ENCODE data around the gene MOXD1. TPM values are rescaled to one million over a fixed set of nuclear protein-coding genes. Genes with fewer than 3 reads are reported as not detected.

The MOXD1 gene
- total RNA-seq, 4 donors from 2014 or later, result 27.6 to 260 (median 58.9) TPM

DNA sequence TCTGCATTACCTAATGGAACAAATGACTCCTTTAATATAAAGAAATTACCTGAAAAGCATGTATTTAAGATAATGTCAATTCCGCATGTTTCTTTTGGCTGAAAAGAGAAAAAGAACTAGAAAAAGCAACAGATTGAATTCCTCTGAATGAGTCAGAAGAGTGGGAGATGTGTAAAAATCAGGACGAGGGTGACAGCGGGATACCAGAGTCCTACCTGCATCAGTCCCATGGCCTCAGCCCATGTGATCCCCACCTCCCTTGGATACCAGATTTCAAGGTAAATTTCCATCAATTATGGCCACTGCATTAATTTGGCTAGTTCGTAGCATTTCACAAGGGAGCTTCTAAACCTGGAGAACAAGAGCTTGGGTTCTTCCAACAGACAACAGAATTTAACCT is 10.0 kb upstream of the MOXD1 start:
- intact Hi-C loops (cut with DNase I; ENCODE audit: low total_unique reads), result no loop called here
- Histone ChIP-seq H3K4me1 (no peaks in the 10 kb centered on the region), H3K9me3 (no peaks in the 10 kb centered on the region), H3K36me3 (no peaks in the 10 kb centered on the region), H3K4me3 (no peak overlapping the region), H3K27ac (no peak overlapping the region), H3K27me3 (no peaks in the 10 kb centered on the region)
- TF ChIP-seq, protein P1, sequence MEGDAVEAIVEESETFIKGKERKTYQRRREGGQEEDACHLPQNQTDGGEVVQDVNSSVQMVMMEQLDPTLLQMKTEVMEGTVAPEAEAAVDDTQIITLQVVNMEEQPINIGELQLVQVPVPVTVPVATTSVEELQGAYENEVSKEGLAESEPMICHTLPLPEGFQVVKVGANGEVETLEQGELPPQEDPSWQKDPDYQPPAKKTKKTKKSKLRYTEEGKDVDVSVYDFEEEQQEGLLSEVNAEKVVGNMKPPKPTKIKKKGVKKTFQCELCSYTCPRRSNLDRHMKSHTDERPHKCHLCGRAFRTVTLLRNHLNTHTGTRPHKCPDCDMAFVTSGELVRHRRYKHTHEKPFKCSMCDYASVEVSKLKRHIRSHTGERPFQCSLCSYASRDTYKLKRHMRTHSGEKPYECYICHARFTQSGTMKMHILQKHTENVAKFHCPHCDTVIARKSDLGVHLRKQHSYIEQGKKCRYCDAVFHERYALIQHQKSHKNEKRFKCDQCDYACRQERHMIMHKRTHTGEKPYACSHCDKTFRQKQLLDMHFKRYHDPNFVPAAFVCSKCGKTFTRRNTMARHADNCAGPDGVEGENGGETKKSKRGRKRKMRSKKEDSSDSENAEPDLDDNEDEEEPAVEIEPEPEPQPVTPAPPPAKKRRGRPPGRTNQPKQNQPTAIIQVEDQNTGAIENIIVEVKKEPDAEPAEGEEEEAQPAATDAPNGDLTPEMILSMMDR (IDR thresholded peaks at IDR 0.05), result no peak
- no peak for TF ChIP-seq POLR2A (IDR thresholded peaks at IDR 0.05)
- no peak for DNase-seq

GRCh38 chr6:132410830-132411229 is 9.6 kb upstream of the MOXD1 start:
- no peaks in the 10 kb centered on the region for H3K9me3 ChIP-seq
- H3K36me3 ChIP-seq, result no peaks in the 10 kb centered on the region
- DNase-seq, result no peak
- no peak overlapping the region for H3K27ac ChIP-seq
- no peaks in the 10 kb centered on the region for H3K4me1 ChIP-seq
- H3K4me3 ChIP-seq, result no peak overlapping the region
- intact Hi-C loops (cut with DNase I; ENCODE audit: low total_unique reads), result no loop called here
- H3K27me3 ChIP-seq, result no peaks in the 10 kb centered on the region
- TF ChIP-seq, protein P1 (IDR thresholded peaks at IDR 0.05), result no peak
- TF ChIP-seq POLR2A (IDR thresholded peaks at IDR 0.05), result no peak

DNA sequence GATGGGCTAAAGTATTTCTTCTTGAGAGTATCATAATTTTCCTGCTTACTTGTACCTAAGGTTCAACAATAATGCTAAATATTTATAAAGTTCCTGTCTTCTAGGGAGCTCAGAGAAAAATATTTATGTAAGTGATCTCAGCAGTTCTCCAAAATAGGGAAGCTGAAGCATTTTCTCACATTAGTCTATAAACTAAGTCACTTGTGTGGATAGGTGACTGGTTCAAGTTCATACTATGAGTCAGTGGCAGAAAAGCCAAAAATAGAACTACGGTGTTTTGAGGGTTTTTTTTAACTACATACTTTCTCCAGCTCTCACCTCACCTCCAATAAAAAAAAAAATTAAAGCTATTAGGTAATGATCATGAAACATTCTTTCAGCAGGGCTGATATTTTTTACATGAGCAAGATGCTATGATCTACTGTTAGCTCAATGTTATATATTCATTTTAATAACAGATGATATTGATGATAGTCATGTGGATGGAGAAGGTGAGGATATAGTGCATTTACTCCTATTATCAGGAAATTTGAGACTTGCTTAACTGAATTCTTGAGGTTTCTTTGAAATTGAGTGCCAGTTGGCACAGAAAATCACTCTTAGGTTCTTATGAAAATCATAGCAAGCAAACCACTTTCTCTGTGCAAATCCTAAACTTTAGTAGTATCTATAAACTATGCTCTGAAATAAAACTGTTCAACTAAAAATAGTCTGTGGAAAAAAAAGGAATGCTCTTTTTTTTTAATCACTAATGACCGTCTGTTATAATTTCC is 4.1 kb upstream of the MOXD1 start:
- no peaks in the 10 kb centered on the region for H3K4me1 ChIP-seq
- H3K27ac ChIP-seq, result no peak overlapping the region
- H3K4me3 ChIP-seq, result no peak overlapping the region
- intact Hi-C loops (cut with DNase I; ENCODE audit: low total_unique reads), result no loop called here
- no peak for DNase-seq
- no peak for TF ChIP-seq POLR2A (IDR thresholded peaks at IDR 0.05)
- TF ChIP-seq, protein P1 (IDR thresholded peaks at IDR 0.05), result no peak
- no peaks in the 10 kb centered on the region for H3K27me3 ChIP-seq
- H3K9me3 ChIP-seq, result no peaks in the 10 kb centered on the region
- H3K36me3 ChIP-seq, result no peaks in the 10 kb centered on the region

- H3K9me3 ChIP-seq, result no peaks in the 10 kb centered on the region
- no peak overlapping the region for H3K27ac ChIP-seq
- no peak overlapping the region for H3K4me3 ChIP-seq
- DNase-seq, result no peak
- no peaks in the 10 kb centered on the region for H3K27me3 ChIP-seq
- TF ChIP-seq, protein P1 (IDR thresholded peaks at IDR 0.05), result no peak
- TF ChIP-seq POLR2A (IDR thresholded peaks at IDR 0.05), result no peak
- no peaks in the 10 kb centered on the region for H3K36me3 ChIP-seq
- no peaks in the 10 kb centered on the region for H3K4me1 ChIP-seq
- intact Hi-C loops (cut with DNase I; ENCODE audit: low total_unique reads), result no loop called here
Observed at GRCh38 chr6:132404736-132405135, 3.5 kb upstream of the MOXD1 start.

DNA sequence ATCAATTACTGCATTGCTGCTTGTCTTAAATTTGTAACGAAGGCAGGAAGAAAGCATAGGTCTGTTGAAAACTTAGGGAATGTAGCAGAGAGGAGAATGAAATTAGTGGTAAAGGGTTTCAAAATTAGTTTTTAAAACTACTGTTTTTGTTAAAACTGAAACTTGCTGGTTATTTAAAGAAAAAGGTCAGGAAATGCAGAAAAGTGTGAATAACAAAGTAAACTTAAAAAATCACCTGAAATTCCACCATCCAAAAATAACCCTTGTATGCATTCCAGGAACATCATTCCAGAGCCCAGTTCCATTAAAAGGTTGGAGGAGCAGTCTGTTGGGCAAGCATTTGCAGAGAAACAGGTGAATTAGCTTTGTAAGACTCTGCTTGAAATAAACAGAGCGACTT is 3.1 kb upstream of the MOXD1 start:
- Histone ChIP-seq H3K27me3 (no peaks in the 10 kb centered on the region), H3K4me1 (no peaks in the 10 kb centered on the region), H3K27ac (no peak overlapping the region), H3K36me3 (no peaks in the 10 kb centered on the region), H3K9me3 (no peaks in the 10 kb centered on the region), H3K4me3 (no peak overlapping the region)
- no peak for TF ChIP-seq POLR2A (IDR thresholded peaks at IDR 0.05)
- TF ChIP-seq, protein P1 (IDR thresholded peaks at IDR 0.05), result no peak
- intact Hi-C loops (cut with DNase I; ENCODE audit: low total_unique reads), result no loop called here
- DNase-seq, result no peak
